A673 (cell line): ENCODE data around the gene MCM9. TPM values are rescaled to one million over a fixed set of nuclear protein-coding genes. Genes with fewer than 3 reads are reported as not detected.

Source experiments
- BruUV-seq: library from RNA; stranded (reverse); fragments of 400-500 nt; replicated peaks from 2 replicates; lab custom pipeline; 2021; lab: Mats Ljungman, UMichigan
- CTCF ChIA-PET: fragments of 300-600 bp; sonication (Branson Sonifier 250); formaldehyde crosslinking; loops from one replicate; lab custom pipeline; 2022; ENCODE audit warnings: antibody characterized with exemption; lab: Charles Lee
- POLR2A ChIA-PET: fragments of 300-600 bp; sonication (Branson Sonifier 250); formaldehyde crosslinking; loops from one replicate; lab custom pipeline; 2022; ENCODE audit warnings: antibody characterized with exemption; ENCODE audit not compliant: low non-redundant PET; lab: Charles Lee
- DNase-seq: peaks from one replicate; pipeline ENCODE4 v3.0.0-alpha.2; 2015; ENCODE audit warnings: low spot score
- H3K27ac ChIP-seq: fragments of 200-600 bp; sonication (generic); 2 replicates; pipeline ENCODE4 v1.5.1; 2016; ENCODE audit warnings: mixed run types, low read depth, mild to moderate bottlenecking, mixed read lengths, antibody characterized with exemption, low read length; ENCODE audit not compliant: poor library complexity, severe bottlenecking
- H3K27me3 ChIP-seq: fragments of 200-600 bp; sonication (generic); replicated peaks from 2 replicates; pipeline ENCODE4 v1.6.1; 2017; ENCODE audit warnings: mixed run types, low read depth, mild to moderate bottlenecking, mixed read lengths, antibody characterized with exemption, low read length; ENCODE audit not compliant: insufficient read depth, poor library complexity
- H3K36me3 ChIP-seq: fragments of 200-600 bp; sonication (generic); 2 replicates; pipeline ENCODE4 v1.6.1; 2016; ENCODE audit warnings: mixed run types, mild to moderate bottlenecking, mixed read lengths, antibody characterized with exemption, low read length; ENCODE audit not compliant: insufficient read depth, poor library complexity, severe bottlenecking
- H3K4me1 ChIP-seq: fragments of 200-600 bp; sonication (generic); 2 replicates; pipeline ENCODE4 v1.6.1; 2017; ENCODE audit warnings: mixed run types, mild to moderate bottlenecking, mixed read lengths, antibody characterized with exemption, low read length; ENCODE audit not compliant: insufficient read depth, poor library complexity, severe bottlenecking
- H3K4me3 ChIP-seq: fragments of 200-600 bp; sonication (generic); 2 replicates; pipeline ENCODE4 v1.5.1; 2016; ENCODE audit warnings: low read depth, mixed run types, mild to moderate bottlenecking, mixed read lengths, low read length; ENCODE audit not compliant: poor library complexity, severe bottlenecking
- H3K9me3 ChIP-seq: fragments of 200-600 bp; sonication (generic); 2 replicates; pipeline ENCODE4 v1.6.1; 2016; ENCODE audit warnings: mixed run types, low read depth, mild to moderate bottlenecking, mixed read lengths, antibody characterized with exemption, low read length; ENCODE audit not compliant: poor library complexity, severe bottlenecking
- CTCF ChIP-seq: fragments of 300-800, 200-600 bp; sonication (generic); conservative IDR thresholded peaks from 2 replicates; pipeline ENCODE4 v1.5.1; 2017; ENCODE audit warnings: low read depth, mild to moderate bottlenecking, antibody characterized with exemption, low read length, moderate library complexity, mixed read lengths
- EZH2 ChIP-seq: fragments of 200-600 bp; sonication (generic); IDR thresholded peaks from 2 replicates; pipeline ENCODE4 v1.6.1; 2017; ENCODE audit warnings: borderline replicate concordance, low read depth, mild to moderate bottlenecking, mixed read lengths, antibody characterized with exemption, low read length; ENCODE audit not compliant: poor library complexity, severe bottlenecking
- intact Hi-C: fragments of 100-400 bp; cut with micrococcal nuclease; formaldehyde crosslinking; loops from one replicate; pipeline ENCODE4 v1.10.0; 2022; ENCODE audit not compliant: unreplicated experiment
- total RNA-seq: library from RNA; stranded (reverse); gene quantifications from 2 replicates; pipeline ENCODE4 v1.2.3, GENCODE V29; 2021

The MCM9 gene
- total RNA-seq, 1 experiment from 2014 or later, result 16.9 TPM

- no peak for TF ChIP-seq CTCF
- no peak for TF ChIP-seq EZH2
- intact Hi-C loops, result no loop called here
- CTCF ChIA-PET, result no interaction called here
- POLR2A ChIA-PET, result no interaction called here
- Histone ChIP-seq H3K9me3 (no peaks in the 10 kb centered on the region), H3K27ac (no peak overlapping the region), H3K36me3 (peaks cover 5% of the 10 kb centered on the region), H3K4me1 (no peaks in the 10 kb centered on the region), H3K27me3 (no peaks in the 10 kb centered on the region), H3K4me3 (no peak overlapping the region)
- no peak for DNase-seq
- BruUV-seq, result no TSS peak
Measured at GRCh38 chr6:118826096-118826495, 108.9 kb downstream of the MCM9 start.

GRCh38 chr6:118825661-118826060 lies 109.3 kb downstream of the MCM9 start:
- no peaks in the 10 kb centered on the region for H3K4me1 ChIP-seq
- intact Hi-C loops, result no loop called here
- TF ChIP-seq EZH2 (no peak), CTCF (no peak)
- no peaks in the 10 kb centered on the region for H3K27me3 ChIP-seq
- DNase-seq, result no peak
- H3K36me3 ChIP-seq, result peaks cover 5% of the 10 kb centered on the region
- ChIA-PET CTCF (no interaction called here), POLR2A (no interaction called here)
- no TSS peak for BruUV-seq
- no peaks in the 10 kb centered on the region for H3K9me3 ChIP-seq
- no peak overlapping the region for H3K4me3 ChIP-seq
- H3K27ac ChIP-seq, result no peak overlapping the region

DNA sequence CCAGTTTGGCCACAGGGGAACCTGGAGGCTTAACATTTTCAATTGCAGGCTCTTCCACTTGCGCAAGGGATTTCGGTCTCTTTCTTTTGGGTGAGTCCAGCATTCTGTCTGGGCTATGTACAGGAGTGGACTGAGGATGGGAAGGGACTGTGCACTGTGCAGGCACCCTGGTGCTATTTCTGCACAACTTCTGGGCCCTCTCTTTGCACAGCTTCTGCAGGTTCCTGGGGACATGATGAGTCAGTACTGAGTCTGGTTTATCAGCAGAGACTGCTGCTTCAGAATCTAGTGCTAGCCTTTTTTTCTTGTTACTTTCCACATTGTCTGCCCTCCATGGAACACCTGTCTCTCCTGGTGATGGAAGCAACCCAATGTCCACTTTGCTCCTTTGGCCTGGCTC lies 119.5 kb downstream of the MCM9 start:
- POLR2A ChIA-PET, result no interaction called here
- CTCF ChIA-PET, result no interaction called here

More for the DNA sequence above, 119.5 kb downstream of the MCM9 start:
- Histone ChIP-seq H3K27me3 (no peaks in the 10 kb centered on the region), H3K4me3 (no peak overlapping the region), H3K4me1 (no peaks in the 10 kb centered on the region), H3K36me3 (peaks cover 3% of the 10 kb centered on the region), H3K27ac (no peak overlapping the region), H3K9me3 (no peaks in the 10 kb centered on the region)
- no TSS peak for BruUV-seq
- intact Hi-C loops, result no loop called here
- no peak for TF ChIP-seq CTCF
- TF ChIP-seq EZH2, result no peak
- DNase-seq, result no peak
